HG03103 (cell line): ENCODE measurements around the gene OMA1.

Experiments
- ATAC-seq: cut with Tn5 transposase; IDR thresholded peaks from one replicate; pipeline ENCODE4 v1.9.1; 2021; ENCODE audit warnings: low read depth; ENCODE audit not compliant: unreplicated experiment

Gene OMA1

DNA sequence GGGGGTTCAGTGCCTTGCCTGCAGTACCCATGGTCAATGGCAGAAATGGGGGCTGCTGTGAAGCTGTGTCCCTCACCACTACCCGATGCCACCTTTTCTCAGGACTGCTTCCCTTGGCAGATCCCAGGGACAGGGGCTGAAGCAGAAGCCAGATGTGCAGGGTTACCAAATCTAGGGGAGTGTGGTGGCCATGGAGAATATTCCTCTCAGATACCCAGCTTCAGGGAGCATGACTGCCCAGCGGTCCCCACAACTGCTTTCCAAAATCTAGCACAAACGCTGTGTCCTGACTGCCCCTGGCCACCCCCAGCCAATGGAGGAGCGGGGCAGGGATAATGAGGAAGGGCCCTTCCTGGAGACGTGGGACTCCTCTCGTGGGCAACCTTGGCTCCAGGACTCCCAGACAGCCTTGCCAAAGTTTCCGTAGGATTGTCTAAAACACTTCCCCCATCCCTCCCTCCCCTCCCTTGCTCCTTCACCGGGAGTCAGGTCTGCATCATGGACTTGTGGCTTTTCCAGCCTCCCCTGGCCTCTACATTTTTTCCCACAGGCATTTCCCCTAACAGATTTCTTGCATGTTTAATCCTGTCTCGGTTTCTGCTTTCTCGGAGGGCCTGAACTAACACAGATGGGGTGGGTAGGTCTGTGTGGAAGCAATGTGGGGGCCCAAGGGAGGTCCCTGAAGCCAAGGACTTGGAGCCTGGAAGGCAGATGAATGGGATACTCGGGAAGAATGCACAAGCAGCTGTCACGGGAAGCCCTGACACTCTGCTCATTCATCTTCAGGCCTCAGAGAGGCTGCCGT lies 80.5 kb downstream of the OMA1 start:
- ATAC-seq, result no peak

DNA sequence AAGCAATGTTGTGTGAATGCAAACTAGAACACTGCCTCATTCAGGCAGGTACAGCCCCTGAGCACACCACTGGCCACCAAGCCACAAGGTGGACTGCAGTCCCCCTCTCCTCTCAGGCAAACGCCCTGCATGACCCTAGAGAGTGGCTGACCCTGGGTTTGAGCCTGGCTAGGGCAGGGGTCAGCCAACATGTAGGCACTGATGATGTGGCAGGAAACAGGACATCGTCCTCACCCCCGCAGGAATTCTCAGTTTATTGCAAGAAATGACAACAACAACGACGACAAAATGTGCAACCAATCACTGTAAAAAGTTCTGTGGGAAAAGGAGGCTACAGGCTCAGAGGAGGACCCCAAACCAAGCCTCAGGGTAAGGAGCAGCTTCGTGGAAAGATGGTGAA lies 81.3 kb downstream of the OMA1 start:
- ATAC-seq, result no peak

DNA sequence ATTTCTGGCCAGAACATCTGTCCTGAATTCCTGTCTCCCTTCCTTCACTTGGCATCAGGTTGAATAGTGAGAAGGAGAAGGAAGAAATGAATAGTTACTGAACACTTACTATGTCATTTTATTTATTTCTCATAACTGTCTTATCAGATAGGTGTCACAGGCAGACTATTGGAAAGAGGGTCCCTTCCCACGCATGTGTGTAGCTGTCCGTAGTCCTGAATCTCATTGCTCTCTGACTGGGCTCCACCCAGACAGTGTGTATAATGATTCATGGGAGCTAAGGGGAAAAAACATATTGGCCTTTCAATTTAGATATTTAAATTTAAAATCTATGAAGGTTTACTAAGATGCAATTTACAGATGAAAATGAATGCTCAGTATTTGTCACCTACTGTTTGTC lies 86.1 kb downstream of the OMA1 start:
- ATAC-seq, result no peak

DNA sequence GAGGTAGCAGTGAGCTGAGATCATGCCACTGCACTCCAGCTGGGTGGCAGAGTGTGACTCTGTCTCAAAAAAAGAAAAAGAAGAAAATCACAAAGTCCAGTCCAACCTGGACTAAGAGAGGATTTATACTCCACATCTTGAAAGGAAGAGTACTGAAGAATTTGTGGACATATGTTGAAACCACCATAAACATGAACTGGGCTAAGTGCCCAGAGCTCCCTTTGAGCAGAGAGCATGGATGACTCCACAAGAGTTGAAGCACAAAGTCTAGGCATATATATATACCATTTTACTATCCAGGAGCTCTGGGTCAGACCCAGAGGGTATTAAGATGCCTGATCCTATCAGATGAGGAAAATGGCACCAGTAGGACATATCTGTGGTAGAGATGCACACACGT lies 86.6 kb downstream of the OMA1 start:
- ATAC-seq, result no peak

DNA sequence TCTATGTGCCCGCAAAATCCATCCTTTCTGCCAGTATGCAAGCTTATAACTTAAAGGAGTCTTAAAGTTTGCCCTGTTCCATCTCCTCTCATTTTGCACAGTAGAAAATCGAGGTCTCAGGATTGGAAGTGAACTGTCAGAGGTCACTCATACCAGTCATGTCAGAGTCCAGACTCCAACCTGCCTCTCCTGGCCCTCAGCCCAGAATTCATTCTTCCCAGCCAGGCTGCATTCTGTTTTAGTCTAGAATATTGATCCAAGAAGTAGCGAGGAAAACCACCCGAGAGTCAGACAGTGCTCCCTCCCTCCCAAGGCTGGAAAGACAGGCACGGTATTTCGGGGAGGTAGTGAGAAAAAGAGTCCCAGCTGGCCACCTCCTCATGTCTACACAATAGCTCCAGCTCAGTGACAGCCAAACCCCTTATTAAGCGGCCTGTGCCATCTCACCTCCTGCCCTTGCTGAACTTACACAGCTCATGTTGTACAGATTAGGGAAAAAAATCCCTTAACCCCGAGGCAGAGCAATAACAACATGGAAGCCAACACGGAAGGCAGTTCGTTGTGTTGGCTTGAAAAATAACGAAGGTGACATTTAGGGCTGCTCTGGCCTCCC lies 89.4 kb downstream of the OMA1 start:
- no peak for ATAC-seq

DNA sequence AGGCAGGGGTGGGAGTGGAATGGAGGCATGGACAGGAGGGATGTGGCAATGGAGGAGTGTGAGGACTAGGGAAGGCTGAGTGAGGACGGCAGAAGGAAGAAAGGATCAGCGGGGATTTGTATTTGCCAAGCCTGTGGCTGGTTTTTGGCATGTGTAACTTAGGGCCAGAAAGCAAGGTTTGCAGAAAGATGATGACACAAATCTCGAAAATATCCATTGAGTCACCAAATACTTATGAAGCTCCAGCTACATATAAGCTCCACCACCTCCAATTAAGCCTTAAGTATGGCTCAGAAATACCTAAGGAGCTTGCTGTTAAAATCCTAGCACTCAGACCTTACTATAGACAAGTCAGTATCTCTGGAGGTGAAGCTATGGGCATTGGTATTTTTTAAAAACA lies 90.1 kb downstream of the OMA1 start:
- ATAC-seq, result no peak

DNA sequence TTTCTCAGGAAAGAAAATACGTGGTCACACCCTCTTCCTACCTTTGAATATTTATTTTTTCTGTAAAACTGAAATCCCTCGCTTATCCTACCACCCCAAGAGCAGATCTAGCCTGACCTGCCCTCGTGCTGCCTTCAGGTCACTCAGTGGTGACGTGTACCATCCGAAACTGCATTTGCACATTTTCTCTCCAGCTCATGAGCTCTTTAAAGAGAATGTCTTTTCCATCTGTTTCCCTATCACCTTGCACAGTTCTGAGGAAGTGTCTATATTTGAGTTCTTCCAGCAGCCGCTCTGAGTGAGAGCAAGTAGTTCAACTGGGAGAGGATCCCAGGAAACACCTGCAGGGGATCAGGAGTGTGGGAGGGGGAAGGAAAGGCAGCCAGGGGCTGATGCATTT lies 91.7 kb downstream of the OMA1 start:
- ATAC-seq, result no peak

DNA sequence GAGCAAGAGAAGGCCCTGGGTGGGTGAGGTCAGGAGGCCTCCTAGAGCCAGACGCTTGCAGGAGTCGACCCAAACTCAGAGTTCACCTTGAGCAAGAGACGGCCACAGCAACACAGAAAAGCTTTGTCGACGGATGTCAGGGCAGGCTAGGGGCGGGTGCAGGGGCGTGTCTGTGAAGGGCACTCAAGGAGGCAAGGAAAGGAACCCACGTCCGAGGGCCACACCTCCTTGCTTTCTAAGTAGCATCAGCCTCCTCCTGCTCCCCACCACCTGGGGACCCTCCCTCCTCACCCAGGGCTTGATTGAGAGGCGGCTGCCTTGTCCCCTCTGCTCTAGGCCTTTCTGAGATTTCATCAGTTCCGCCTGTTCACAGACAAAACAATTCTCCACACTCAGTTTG lies 92.1 kb downstream of the OMA1 start:
- no peak for ATAC-seq

DNA sequence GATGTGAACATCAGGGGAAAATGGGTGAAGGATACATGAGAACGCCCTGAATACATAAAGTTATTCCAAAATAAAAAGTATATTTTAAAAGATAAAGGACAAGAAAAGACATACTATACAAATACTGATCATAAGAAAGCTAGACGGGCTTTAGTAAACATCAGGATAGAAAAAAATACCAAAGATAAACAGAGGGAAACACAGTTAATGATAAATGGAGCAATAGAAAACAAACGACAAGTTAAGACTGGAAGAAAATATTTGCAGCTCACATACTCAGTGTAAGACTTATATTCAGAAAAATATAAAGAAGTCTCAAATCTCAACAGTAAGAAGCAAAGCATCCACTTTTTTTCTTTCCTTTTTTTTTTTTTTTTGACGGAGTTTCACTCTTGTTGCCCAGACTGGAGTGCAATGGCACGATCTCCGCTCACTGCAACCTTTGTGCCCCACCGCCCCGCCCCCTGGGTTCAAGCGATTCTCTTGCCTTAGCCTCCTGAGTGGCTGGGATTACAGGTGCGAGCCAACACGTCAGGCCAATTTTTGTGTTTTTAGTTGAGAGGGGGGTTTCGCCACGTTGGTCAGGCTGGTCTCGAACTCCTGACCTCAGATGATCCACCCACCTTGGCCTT lies 94.8 kb downstream of the OMA1 start:
- no peak for ATAC-seq

- ATAC-seq, result no peak
Observed at GRCh38 chr1:58447886-58448285, 98.6 kb downstream of the OMA1 start.

DNA sequence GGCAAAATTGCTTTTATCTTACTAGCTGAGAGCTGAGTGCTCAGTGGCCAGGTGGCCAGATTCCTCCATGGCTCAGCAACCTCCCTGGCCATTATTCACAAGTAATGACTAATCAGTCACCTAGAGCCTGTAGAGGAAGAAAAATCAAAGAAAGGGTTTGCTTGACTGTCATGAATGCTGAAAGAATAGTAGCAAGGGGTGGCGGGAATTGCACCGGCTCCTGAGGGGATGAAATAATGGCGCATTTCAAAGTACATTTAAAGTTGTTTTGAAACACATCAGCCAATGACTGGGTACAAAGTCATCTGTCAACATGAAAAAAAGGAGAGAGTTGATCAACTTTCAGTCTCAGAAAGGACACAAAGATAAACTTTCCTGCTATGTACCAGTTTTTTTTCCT lies 99.5 kb downstream of the OMA1 start:
- no peak for ATAC-seq

GRCh38 chr1:58446368-58446767 lies 100.2 kb downstream of the OMA1 start:
- ATAC-seq, result no peak

- no peak for ATAC-seq
Observed at GRCh38 chr1:58443986-58444868, 102.3 kb downstream of the OMA1 start.

DNA sequence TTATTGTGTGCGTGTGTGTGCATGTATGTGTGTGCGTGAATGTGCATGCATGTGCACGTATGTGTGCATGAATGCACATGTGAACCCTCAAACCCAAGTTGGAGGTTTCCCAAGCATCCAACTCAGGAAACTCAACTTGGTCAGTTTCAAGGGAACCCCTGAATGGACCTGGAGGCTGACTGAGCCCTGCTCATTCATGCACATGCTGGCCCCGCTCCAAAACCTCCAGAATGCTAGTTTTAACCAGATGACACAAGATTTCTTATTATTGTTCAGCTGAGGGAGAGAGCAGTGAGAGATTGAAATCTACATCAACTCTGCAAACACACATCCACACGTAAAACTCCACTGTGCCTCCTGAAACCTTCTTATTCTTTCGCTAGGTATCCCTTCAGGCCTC lies 104.4 kb downstream of the OMA1 start:
- ATAC-seq, result no peak

DNA sequence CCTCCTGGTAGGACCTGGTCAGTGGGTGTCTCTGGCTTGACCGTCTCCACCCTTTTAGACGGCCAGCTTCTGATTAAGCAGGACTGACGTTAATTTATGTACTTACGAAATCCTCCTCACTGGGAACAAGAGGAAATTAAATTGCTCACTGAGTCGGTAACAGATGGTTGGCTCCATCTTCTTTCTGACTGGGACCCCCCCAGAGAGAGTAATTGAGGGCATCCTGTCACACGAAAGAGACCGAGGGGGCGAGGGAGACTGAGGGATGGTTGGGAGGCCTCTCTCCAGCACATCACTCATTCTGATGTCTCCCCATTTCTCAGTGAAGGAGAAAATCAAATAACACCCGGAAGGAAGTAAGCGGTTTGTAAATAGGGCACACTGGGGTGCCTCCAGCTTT lies 104.8 kb downstream of the OMA1 start:
- ATAC-seq, result no peak

DNA sequence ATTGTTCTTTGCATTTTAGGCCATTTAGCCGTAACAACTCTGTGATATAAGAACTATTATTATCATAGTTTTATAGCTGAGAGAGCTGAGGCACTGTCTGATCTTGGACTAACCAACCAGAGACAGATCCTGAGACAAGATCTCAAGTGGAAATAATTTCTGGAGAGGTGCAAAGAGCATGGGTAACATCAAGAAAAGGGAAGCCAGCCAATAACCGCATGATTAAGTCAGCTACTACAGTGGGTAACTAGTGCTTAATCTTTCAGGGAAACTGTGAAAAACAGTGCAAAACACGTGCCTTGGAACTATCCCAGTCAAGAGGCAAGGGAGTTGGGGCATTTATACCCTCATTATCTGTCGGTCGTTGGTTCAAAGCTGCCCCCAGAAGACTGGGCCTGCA lies 105.8 kb downstream of the OMA1 start:
- no peak for ATAC-seq

- ATAC-seq, result no peak
Observed at GRCh38 chr1:58439946-58440345, 106.6 kb downstream of the OMA1 start.

DNA sequence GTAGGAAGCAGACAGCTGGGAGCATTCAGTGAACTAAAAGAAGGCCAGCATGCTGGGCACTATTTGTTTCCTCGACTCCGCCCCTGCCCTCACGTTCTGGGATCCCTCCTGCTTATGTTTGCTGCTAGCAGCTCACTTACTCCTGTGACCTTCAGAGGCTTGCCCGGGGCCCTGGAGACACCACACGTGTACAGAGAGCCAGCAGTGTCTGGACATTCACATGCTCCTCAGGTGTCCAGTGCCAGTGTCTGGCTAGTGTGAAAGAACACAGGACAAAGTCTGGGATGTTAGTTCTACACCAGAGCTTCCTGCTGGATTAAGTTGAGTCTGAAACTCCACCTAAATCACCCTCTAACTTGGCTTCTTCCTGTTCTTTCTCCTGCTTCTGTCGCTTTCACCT lies 108.1 kb downstream of the OMA1 start:
- no peak for ATAC-seq

DNA sequence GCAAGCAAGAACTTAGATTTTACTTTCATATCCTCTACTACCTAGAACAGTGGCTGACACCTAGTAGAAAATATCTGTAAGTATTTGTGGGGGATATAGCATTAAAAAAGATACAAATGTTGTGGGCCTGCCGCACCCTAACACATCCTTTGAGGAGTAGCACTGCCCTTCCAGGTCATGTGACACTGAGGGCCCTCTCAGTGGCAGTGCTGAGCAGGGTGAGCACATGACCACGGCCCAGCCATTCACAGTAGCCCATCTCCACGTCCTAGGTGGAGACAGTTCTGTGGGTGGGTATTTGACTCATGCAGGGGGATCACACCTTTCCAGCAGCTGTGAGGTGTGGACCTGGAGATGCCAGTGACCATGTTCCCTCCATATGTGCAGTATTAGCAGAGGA lies 108.9 kb downstream of the OMA1 start:
- ATAC-seq, result no peak

DNA sequence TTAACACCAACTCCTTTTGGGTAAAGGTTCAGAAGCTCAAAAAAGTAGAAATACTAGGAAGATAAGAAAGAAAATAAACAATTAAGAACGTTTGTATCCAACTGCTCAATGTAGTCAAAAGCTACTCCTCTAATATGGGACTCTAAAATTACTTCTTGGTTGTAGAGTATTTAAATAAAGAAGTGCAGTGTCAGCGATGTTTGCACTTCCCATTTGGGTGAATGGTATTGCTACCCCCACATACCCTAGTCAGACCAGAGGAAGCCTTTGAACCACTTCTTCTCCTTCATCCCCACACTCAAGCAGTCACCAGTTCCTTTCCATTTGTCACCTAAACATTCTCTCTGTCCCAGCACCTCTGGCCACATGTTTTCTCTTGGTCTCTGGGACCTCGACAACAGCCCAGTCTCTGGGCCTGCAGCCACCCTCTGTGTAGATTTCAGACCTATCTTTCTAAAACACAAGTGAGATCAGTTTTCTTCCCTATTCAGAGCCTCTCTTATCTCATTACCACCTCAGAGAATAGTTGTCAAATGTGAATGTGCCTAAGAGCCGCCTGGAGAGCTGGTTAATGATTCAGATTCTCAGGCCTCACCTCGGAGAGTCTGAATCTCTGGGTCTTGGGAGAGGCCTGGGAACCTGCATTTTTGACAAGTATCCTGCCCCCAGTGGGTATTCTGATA lies 109.8 kb downstream of the OMA1 start:
- ATAC-seq, result no peak
